K562 (cell line): ENCODE measurements around the gene MRPL33. TPM values are rescaled to one million over a fixed set of nuclear protein-coding genes. Genes with fewer than 3 reads are reported as not detected.

Source experiments
- ATAC-seq: fragments of 200-7000 bp; cut with Tn5 transposase; 3 replicates; pipeline ENCODE4 v1.9.1; 2020; ENCODE audit warnings: moderate library complexity
- BruUV-seq: library from RNA; stranded (reverse); fragments of 400-500 nt; replicated peaks from 2 replicates; lab custom pipeline; 2021; lab: Mats Ljungman, UMichigan
- CTCF ChIA-PET: fragments of 300-600 bp; formaldehyde crosslinking; extraction: SDS; loops from one replicate; lab custom pipeline; 2021; ENCODE audit warnings: low intra/inter-chr PET ratio; lab: Yijun Ruan, JAX
- POLR2A ChIA-PET: fragments of 300-600, 350-650 bp; sonication (Branson Sonifier 250); formaldehyde crosslinking; extraction: SDS; loops from one replicate; lab custom pipeline; 2021; ENCODE audit warnings: antibody characterized with exemption, inconsistent platforms; lab: Yijun Ruan, JAX
- DNase-seq, 4 experiments: peaks; one replicate each; pipeline versions ENCODE4 v3.0.0 to v3.0.0-alpha.2; 2011 to 2018; ENCODE audit warnings: low spot score in 3 of 4, mixed read lengths in 3 of 4; ENCODE audit errors: extremely low read depth in 1 of 4
- FAIRE-seq: peaks from 2 replicates; lab custom pipeline; 2011; peaks lifted over from hg19 to GRCh38; lab: Jason Lieb, UNC
- H2AFZ ChIP-seq: 2 replicates; pipeline ENCODE4 v1.6.0; 2011; ENCODE audit warnings: low read depth, low read length, control low read depth, inconsistent platforms
- H3K27ac ChIP-seq: fragments of 200-600 bp; 3 replicates; pipeline ENCODE4 v1.8.0; 2011; ENCODE audit warnings: low read depth, mild to moderate bottlenecking, control low read depth, inconsistent platforms, low read length, moderate library complexity, mixed read lengths; ENCODE audit errors: extremely low read depth
- H3K27me3 ChIP-seq, 2 experiments: fragments of 300-600 bp in 1 of 2; 2 replicates in 1 of 2; 3 replicates in 1 of 2; pipeline versions ENCODE4 v1.6.0 to v1.8.0; 2011; ENCODE audit warnings: inconsistent platforms in 2 of 2, low read length in 2 of 2, mild to moderate bottlenecking in 1 of 2, mixed read lengths in 1 of 2, moderate library complexity in 1 of 2; ENCODE audit not compliant: control insufficient read depth in 2 of 2, insufficient read depth in 2 of 2
- H3K36me3 ChIP-seq: fragments of 300-600 bp; 3 replicates; pipeline ENCODE4 v1.8.0; 2011; ENCODE audit warnings: mild to moderate bottlenecking, low read length, inconsistent platforms; ENCODE audit not compliant: control insufficient read depth, insufficient read depth
- H3K4me1 ChIP-seq, 2 experiments: fragments of 200-600 bp in 1 of 2; replicated peaks in 1 of 2; 2 replicates in 1 of 2; 3 replicates in 1 of 2; pipeline versions ENCODE4 v1.5.1 to v1.8.0; 2011; ENCODE audit warnings: inconsistent platforms in 2 of 2, low read length in 2 of 2, mild to moderate bottlenecking in 1 of 2, mixed read lengths in 1 of 2, moderate library complexity in 1 of 2; ENCODE audit not compliant: control insufficient read depth in 2 of 2, insufficient read depth in 2 of 2
- H3K4me2 ChIP-seq: 2 replicates; pipeline ENCODE4 v1.6.1; 2011; ENCODE audit warnings: low read length, control low read depth, inconsistent platforms, mixed read lengths; ENCODE audit not compliant: insufficient read depth
- H3K4me3 ChIP-seq: fragments of 200-600 bp; sonication (generic), shearing (Covaris generic); 2 replicates; pipeline ENCODE4 v1.5.1; 2016; ENCODE audit warnings: control low read depth, inconsistent platforms
- H3K79me2 ChIP-seq: fragments of 200-600 bp; 3 replicates; pipeline ENCODE4 v1.8.0; 2011; ENCODE audit warnings: low read length, inconsistent platforms; ENCODE audit not compliant: control insufficient read depth, insufficient read depth
- H3K9ac ChIP-seq, 2 experiments: 2 replicates each; pipeline versions ENCODE4 v1.6.0 to v1.6.1; 2011; ENCODE audit warnings: low read depth in 2 of 2, low read length in 2 of 2, control low read depth in 1 of 2, inconsistent platforms in 1 of 2, mild to moderate bottlenecking in 1 of 2, mixed read lengths in 1 of 2; ENCODE audit not compliant: insufficient read depth in 1 of 2
- H3K9me1 ChIP-seq: one replicate; pipeline ENCODE4 v1.6.0; 2011; ENCODE audit warnings: inconsistent platforms, mild to moderate bottlenecking, low read length, moderate library complexity; ENCODE audit not compliant: control insufficient read depth, insufficient read depth
- H3K9me3 ChIP-seq: replicated peaks from 2 replicates; pipeline ENCODE4 v1.5.1; 2011; ENCODE audit warnings: low read depth, low read length, inconsistent platforms; ENCODE audit not compliant: control insufficient read depth, insufficient read depth
- H4K20me1 ChIP-seq: replicated peaks from 2 replicates; pipeline ENCODE4 v1.6.1; 2011; ENCODE audit warnings: low read length, inconsistent platforms, mixed read lengths; ENCODE audit not compliant: control insufficient read depth, insufficient read depth
- MYNN ChIP-seq, 2 experiments: sonication (generic); formaldehyde crosslinking in 1 of 2; IDR thresholded peaks; 2 replicates each; pipeline versions ENCODE4 v1.5.0 to v1.6.1; 2016 to 2020; ENCODE audit warnings: antibody characterized with exemption in 1 of 2, missing genetic modification reagents in 1 of 2
- ZNF316 ChIP-seq: fragments of 450-650 bp; IDR thresholded peaks from 2 replicates; pipeline ENCODE4 v1.6.1; 2016
- ZNF586 ChIP-seq: fragments of 450-650 bp; formaldehyde crosslinking; conservative IDR thresholded peaks from 2 replicates; pipeline ENCODE4 v1.4.0; 2020; ENCODE audit warnings: mild to moderate bottlenecking, moderate library complexity
- WGBS: fragments of 100-300 bp; shearing (Covaris generic); methylation state at CpG from one replicate; pipeline ENCODE4 v1.1.6; 2016; ENCODE audit warnings: low coverage, mixed read lengths; ENCODE audit not compliant: insufficient coverage; ENCODE audit errors: missing lambda C conversion rate; 5-methylcytosine and 5-hydroxymethylcytosine counted together
- in situ Hi-C: fragments of 300-500 bp; cut with MboI; formaldehyde crosslinking; loops from 4 replicates; pipeline ENCODE4 v1.15.0; 2018; ENCODE audit warnings: inconsistent platforms, mixed read lengths
- intact Hi-C: fragments of 100-400 bp; cut with micrococcal nuclease; formaldehyde crosslinking; loops from 2 replicates; pipeline ENCODE4 v1.14.2; 2022
- polyA plus RNA-seq, 8 experiments: library from polyadenylated mRNA; depleted of rRNA in 4 of 8; stranded (reverse) in 5 of 8; unstranded in 3 of 8; fragments of >200 nt; fragmentation: Nextera tagmentation in 2 of 8; fragmentation: Illumina TruSeq in 1 of 8; extraction: Ambion mirVana in 2 of 8; extraction: Trizol in 1 of 8; gene quantifications; 2 replicates each; pipeline versions ENCODE4 v1.2.1 to v1.2.3, GENCODE V29; 2011 to 2014; ENCODE audit warnings: inconsistent platforms in 1 of 8, missing spikeins in 1 of 8
- total RNA-seq, 7 experiments: library from RNA; depleted of rRNA in 6 of 7; stranded (reverse); fragments of >200 nt in 6 of 7; fragmentation: Illumina TruSeq in 2 of 7; extraction: Trizol in 2 of 7; gene quantifications; 2 replicates each; pipeline versions ENCODE4 v1.2.1 to v1.2.3, GENCODE V29; 2011 to 2021; ENCODE audit warnings: low replicate concordance in 1 of 7

MRPL33 gene
- total and polyA plus RNA-seq, 9 of the 15 experiments (the other 6 are each of a cell fraction or from before 2014, with no cell fraction given): 68.3 to 338 (median 226) TPM

- TF ChIP-seq ZNF586 (CRISPR knock-in tag) (no peak), ZNF316 (no peak)
Observed at GRCh38 chr2:27779417-27780055, 8.0 kb downstream of the MRPL33 start (continued).

DNA sequence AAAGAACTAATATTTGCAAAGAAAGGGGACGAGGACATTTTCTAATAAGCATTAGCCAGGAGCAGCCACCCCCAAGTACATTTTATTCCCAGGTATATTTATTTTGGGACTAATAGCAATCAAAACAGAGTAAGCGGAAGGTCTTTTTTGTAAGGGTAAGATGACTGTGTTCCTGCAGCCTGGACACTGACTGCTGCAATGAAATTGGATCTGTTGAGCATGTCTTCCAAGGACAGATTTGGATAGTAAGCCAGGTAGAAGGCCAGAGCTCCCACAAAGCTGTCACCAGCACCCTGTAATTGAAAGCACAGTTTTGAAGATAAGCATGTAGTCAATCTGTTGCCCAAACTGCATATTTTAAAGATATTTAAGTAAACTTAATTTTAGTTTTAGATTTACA, 10.0 kb downstream of the MRPL33 start:
- H3K27ac ChIP-seq: no peak overlapping the region
- no peaks in the 10 kb centered on the region for H3K9me1 ChIP-seq
- BruUV-seq: no TSS peak
- in situ Hi-C loops (no loop called here), intact Hi-C loops (no loop called here)
- ChIA-PET CTCF (no interaction called here), POLR2A (interaction anchor here (1.6 kb wide), 1 partner anchor 8 kb away, joined by 4 read pairs; no protein-coding TSS in a partner anchor)
- H3K36me3 ChIP-seq: peaks cover 33% of the 10 kb centered on the region; the same call in 1 of the 3 replicates
- no peaks in the 10 kb centered on the region for H3K9me3 ChIP-seq
- TF ChIP-seq MYNN (IDR thresholded peaks at IDR 0.05): no peak
- TF ChIP-seq MYNN (CRISPR knock-in tag; IDR thresholded peaks at IDR 0.05): no peak
- no peak for DNase-seq
- no peak overlapping the region for H3K4me2 ChIP-seq
- no peak for FAIRE-seq
- H3K4me1 ChIP-seq: no peaks in the 10 kb centered on the region
- H3K79me2 ChIP-seq: peaks cover 6% of the 10 kb centered on the region; the same call in 2 of the 3 replicates
- H3K4me3 ChIP-seq: no peak overlapping the region
- H3K9ac ChIP-seq: no peak overlapping the region
- H3K27me3 ChIP-seq: no peaks in the 10 kb centered on the region
- 95% methylated on average over 2 of the region's 2 CpGs for WGBS
- no peak for ATAC-seq
- no peak overlapping the region for H2AFZ ChIP-seq
- H4K20me1 ChIP-seq: no peaks in the 10 kb centered on the region; the same call in 1 of the 2 replicates
